Stimulated activated naive B cell treated with anti-CD40 and anti-IgM and Interleukin-4, amounts not matched to agents 10 μg/mL and 1 μg/mL and 100 μg/mL, for 72 hours (primary cell): ENCODE measurements around the gene GRB10.

Experiments used
- ATAC-seq, 2 donors: fragments of 150-1000 bp; cut with Tn5 transposase; replicated peaks; 2 replicates each; pipeline ENCODE4 v1.10.0; 2021; ENCODE audit warnings: moderate library complexity in 1 of 2
- DNase-seq: peaks from one replicate; pipeline ENCODE4 v3.0.0; 2021
- H3K27ac Mint-ChIP-seq: one replicate; pipeline ENCODE4 v1.8.0; 2022; ENCODE audit warnings: mild to moderate bottlenecking, mixed read lengths
- H3K27me3 Mint-ChIP-seq, 2 donors: one replicate each; pipeline ENCODE4 v1.8.0; 2022; ENCODE audit warnings: mixed read lengths in 2 of 2
- H3K36me3 Mint-ChIP-seq, 2 donors: one replicate each; pipeline ENCODE4 v1.8.0; 2022; ENCODE audit warnings: mixed read lengths in 2 of 2, mild to moderate bottlenecking in 1 of 2
- H3K4me1 Mint-ChIP-seq, 2 donors: one replicate each; pipeline ENCODE4 v1.8.0; 2022; ENCODE audit warnings: mixed read lengths in 2 of 2, mild to moderate bottlenecking in 1 of 2
- H3K4me3 Mint-ChIP-seq, 2 donors: one replicate each; pipeline ENCODE4 v1.8.0; 2022; ENCODE audit warnings: mild to moderate bottlenecking in 2 of 2, mixed read lengths in 2 of 2, moderate library complexity in 1 of 2
- H3K9me3 Mint-ChIP-seq, 2 donors: one replicate each; pipeline ENCODE4 v1.8.0; 2022; ENCODE audit warnings: mixed read lengths in 2 of 2, mild to moderate bottlenecking in 1 of 2

GRB10 gene

DNA sequence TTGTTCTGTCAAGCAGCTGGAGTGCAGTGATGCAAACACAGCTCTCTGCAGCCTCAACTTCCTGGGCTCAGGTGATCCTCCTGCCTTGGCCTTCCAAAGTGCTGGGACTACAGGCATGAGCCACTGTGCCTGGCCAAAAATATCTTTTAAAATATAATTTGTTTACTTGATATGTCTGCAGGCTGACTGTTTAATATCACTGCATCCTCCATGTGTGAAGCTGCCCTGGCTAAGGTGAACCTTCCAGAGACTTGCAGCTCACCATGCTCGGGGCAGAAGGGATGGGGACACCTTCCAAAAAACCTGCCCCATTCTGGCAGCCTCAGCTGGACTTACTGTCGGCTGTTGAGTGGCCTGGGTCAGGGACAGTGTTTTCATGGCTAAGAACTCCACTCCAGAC is 159.9 kb downstream of the GRB10 start:
- ATAC-seq (no peak), DNase-seq (no peak)
- Mint-ChIP-seq H3K4me1 (peaks cover 1 to 2% of the 10 kb centered on the region in 2 donors), H3K27ac (no peak overlapping the region), H3K27me3 (no peaks in the 10 kb centered on the region), H3K36me3 (no peaks in the 10 kb centered on the region), H3K4me3 (no peak overlapping the region), H3K9me3 (no peaks in the 10 kb centered on the region)

DNA sequence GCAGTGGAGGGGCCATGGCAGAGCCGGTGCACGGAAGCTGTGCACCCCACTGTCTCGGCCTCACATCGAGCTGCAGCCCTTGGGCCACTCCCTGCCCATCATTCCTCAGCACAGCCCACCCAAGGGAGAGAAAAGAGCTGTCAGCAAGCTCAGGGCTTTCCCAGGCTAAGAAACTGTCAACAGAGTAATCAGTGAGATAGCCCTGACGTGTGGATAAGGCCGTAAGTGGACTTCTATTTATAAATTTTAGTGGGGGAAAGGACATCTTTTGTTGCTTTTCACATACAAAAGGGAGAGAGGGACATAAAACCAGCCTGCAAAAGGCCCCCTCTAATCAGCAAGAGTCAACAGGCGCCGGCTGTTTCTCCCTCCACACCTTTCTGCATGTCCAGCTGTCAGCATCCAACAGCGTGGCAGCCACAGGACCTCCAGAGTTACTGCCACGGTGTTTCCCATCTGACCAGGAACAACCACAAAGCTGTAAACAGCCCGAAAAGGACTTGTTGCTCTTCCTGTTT is 160.7 kb downstream of the GRB10 start:
- DNase-seq: no peak
- H3K27me3 Mint-ChIP-seq: no peaks in the 10 kb centered on the region

DNA sequence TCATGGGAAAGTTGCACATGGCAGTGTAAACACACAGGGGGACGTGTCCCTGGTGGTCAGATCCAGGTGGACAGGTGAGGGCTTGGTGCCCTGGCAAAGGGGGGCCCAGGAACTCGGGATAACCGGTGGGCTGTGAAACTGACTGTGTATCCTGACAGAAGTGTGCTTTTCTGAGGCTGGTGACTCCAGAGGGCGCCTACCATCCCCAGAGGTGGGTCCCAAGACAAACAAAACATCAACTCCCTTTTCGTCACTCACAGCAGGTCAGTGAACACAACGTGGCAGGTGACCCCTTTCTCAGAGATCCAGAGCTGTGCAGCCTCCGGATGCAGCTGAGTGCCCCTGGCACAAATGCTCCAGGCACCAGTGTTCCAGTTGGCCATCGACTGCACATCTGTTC is 161.5 kb downstream of the GRB10 start:
- Mint-ChIP-seq H3K27ac (no peak overlapping the region), H3K27me3 (no peaks in the 10 kb centered on the region), H3K36me3 (no peaks in the 10 kb centered on the region), H3K4me1 (peaks cover 0 to 2% of the 10 kb centered on the region in 2 donors), H3K4me3 (no peak overlapping the region), H3K9me3 (no peaks in the 10 kb centered on the region)
- no peak for DNase-seq
- no peak for ATAC-seq

More for the DNA sequence above, 160.7 kb downstream of the GRB10 start:
- no peak overlapping the region for H3K4me3 Mint-ChIP-seq
- no peak for ATAC-seq
- H3K27ac Mint-ChIP-seq: no peak overlapping the region
- no peaks in the 10 kb centered on the region for H3K36me3 Mint-ChIP-seq
- H3K9me3 Mint-ChIP-seq: no peaks in the 10 kb centered on the region
- peaks cover 0 to 2% of the 10 kb centered on the region in 2 donors for H3K4me1 Mint-ChIP-seq

GRCh38 chr7:50620433-50620832 is 162.3 kb downstream of the GRB10 start:
- DNase-seq (no peak), ATAC-seq (no peak)
- Mint-ChIP-seq H3K9me3 (no peaks in the 10 kb centered on the region), H3K27me3 (no peaks in the 10 kb centered on the region), H3K4me1 (peaks cover 0 to 2% of the 10 kb centered on the region in 2 donors), H3K36me3 (no peaks in the 10 kb centered on the region), H3K4me3 (no peak overlapping the region), H3K27ac (no peak overlapping the region)

DNA sequence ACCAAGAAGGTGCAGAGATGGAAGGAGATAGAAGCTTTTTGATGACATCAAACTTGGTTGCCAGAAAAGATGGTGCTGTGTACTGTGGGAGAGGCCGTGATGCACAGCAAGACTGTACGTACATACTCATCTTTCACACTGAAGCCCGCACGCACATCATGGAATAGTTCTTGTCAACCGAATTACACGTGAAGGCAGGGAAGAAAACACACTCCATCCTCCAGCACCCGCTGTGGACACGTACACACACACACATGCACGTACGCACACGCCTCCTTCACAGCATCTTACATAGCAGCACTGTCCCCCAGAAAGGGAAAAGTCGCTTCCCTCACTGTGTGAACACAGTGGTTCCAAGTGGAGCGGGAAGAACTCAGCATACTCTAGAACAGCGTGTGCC is 163.0 kb downstream of the GRB10 start:
- Mint-ChIP-seq H3K9me3 (no peaks in the 10 kb centered on the region), H3K27ac (no peak overlapping the region), H3K4me3 (no peak overlapping the region), H3K4me1 (peaks cover 0 to 2% of the 10 kb centered on the region in 2 donors), H3K27me3 (no peaks in the 10 kb centered on the region), H3K36me3 (no peaks in the 10 kb centered on the region)
- no peak for ATAC-seq
- no peak for DNase-seq

DNA sequence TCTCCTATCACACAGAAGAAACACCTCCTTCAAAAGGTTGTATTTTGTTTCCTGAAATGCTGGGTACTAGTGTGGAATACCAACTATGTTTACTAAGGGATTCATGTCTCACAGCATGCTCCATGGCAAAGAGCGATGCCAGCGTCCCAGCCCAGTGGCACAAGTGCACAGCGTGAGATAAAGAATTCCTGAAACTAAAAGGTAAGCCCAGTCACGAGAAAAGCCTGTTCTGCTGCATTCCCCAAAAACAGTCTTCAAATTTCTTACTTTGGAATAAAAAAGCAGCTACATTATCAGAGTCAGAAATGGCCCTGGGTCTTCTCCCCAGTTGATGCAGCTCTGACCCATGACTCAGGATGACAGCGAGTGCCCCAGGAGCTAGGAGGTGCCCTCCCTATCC is 164.4 kb downstream of the GRB10 start:
- DNase-seq: no peak
- Mint-ChIP-seq H3K9me3 (no peaks in the 10 kb centered on the region), H3K27me3 (no peaks in the 10 kb centered on the region), H3K4me3 (no peak overlapping the region), H3K27ac (no peak overlapping the region), H3K36me3 (no peaks in the 10 kb centered on the region), H3K4me1 (peaks cover 0 to 1% of the 10 kb centered on the region in 2 donors)
- no peak for ATAC-seq

DNA sequence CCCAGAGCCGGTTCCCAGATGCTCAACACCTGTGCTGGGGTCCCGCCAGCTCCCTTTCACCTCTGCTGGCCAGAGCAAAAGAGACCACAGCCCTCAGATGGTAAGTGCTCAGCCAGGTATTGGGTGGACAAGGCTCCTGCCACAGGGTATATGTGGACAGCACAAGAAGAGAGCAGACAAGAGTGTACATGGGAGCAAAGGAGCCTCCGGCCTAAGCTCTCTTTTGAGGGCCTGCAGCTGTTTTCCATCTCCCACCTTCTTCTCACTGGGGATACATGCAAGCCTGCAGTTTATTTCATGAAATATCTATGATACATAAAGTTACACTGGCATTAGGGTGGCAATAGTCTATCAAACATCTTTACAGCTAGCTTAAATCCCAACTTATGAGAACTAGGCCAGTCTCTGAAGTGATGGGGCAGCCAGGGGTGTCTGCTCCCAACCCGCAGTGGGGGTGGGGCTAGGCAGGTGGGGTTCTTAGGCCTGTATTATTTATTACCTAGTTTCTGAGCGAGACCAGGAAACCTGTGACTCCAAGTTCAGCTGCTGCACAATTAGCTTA is 167.1 kb downstream of the GRB10 start:
- Mint-ChIP-seq H3K9me3 (no peaks in the 10 kb centered on the region), H3K36me3 (no peaks in the 10 kb centered on the region), H3K4me1 (peaks cover 3 to 6% of the 10 kb centered on the region in 2 donors), H3K4me3 (no peak overlapping the region), H3K27me3 (no peaks in the 10 kb centered on the region), H3K27ac (no peak overlapping the region)
- DNase-seq (no peak), ATAC-seq (no peak)

DNA sequence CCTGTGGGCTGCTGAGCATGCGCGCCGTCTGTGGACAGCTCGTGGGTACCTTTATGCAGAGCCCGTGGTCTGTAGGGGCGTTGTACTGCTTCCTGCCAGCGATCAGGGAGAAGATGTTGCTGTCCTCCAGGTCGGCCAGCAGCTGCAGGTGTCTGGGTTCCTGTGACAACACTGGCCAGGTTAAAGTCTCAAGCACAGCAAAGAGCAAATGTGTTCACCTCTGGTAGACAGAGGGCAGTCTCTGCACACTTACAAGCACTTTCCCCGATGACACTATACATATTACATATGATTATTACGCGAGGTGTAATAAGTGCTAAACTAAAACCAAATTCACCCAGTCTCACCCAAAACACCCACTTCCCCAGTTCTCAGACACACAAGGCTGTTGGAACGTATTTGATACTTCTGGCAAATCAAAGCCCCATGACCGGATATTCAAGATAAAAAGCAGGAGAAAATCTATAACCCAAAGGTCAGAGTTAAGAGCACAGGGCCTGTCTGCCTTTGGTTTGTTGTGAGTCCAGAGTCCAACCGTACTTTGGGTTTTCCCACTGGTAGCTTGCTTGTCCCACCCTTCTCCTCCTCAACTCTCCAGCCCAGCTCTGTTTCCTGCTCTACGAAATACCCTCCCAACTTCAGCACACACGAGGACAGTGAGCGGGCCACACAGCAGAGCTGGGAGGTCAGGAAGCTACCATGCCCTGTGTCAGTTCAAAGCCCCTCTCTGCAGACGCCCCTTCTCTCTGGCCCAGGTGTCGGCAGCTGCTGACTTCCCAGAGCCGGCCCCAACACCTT is 167.8 kb downstream of the GRB10 start:
- Mint-ChIP-seq H3K9me3 (no peaks in the 10 kb centered on the region), H3K27me3 (no peaks in the 10 kb centered on the region), H3K36me3 (no peaks in the 10 kb centered on the region), H3K4me3 (no peak overlapping the region), H3K4me1 (peaks cover 3 to 6% of the 10 kb centered on the region in 2 donors), H3K27ac (no peak overlapping the region)
- DNase-seq (no peak), ATAC-seq (peak; percentile 42 to 48)

- Mint-ChIP-seq H3K4me1 (peaks cover 3 to 6% of the 10 kb centered on the region in 2 donors), H3K36me3 (no peaks in the 10 kb centered on the region), H3K4me3 (no peak overlapping the region), H3K27me3 (no peaks in the 10 kb centered on the region), H3K27ac (no peak overlapping the region), H3K9me3 (no peaks in the 10 kb centered on the region)
- DNase-seq: no peak
- no peak for ATAC-seq
Observed at GRCh38 chr7:50613473-50613872, 169.2 kb downstream of the GRB10 start.

GRCh38 chr7:50612704-50613103 is 170.0 kb downstream of the GRB10 start:
- Mint-ChIP-seq H3K27ac (no peak overlapping the region), H3K9me3 (peaks cover 2 to 3% of the 10 kb centered on the region in 2 donors), H3K4me3 (no peak overlapping the region), H3K36me3 (no peaks in the 10 kb centered on the region), H3K27me3 (no peaks in the 10 kb centered on the region), H3K4me1 (peaks cover 5 to 6% of the 10 kb centered on the region in 2 donors)
- DNase-seq: no peak
- no peak for ATAC-seq

DNA sequence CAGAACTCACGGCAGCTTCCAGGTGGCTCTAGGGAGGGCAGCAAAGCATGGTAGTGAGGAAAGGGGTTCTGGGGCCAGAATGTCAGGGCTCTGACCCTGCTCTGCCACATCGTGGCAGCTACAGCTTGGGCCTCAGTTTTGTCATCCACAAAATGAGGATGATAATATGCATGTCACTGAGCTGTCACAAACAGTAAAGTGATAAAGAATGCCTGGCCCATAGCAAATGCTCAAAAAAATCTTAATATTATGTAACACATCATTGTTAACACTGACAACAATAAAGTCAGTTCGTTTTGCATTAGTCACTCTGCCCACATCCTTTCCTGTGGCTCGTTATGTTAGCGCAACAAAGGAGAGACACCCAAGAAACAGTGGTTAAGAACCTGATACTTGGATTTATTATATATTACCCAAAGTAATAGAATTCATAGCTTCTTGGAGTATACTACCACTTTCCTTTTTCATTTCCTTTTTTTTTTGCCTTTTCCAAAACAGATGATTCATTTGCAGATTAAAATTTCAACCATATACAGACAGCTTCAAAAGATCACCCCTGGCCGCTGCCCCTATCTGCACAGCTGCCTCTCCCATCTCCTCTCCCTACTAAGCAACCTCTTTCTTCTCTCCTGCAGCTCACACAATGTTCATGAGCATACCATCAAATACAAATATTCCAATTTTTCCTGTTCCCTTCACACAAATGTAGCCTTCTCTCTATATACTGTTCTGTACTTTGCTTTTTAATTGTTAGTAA is 172.0 kb downstream of the GRB10 start:
- H3K4me3 Mint-ChIP-seq: no peak overlapping the region
- H3K36me3 Mint-ChIP-seq: no peaks in the 10 kb centered on the region
- H3K4me1 Mint-ChIP-seq: peaks cover 6 to 7% of the 10 kb centered on the region in 2 donors
- DNase-seq: no peak
- no peaks in the 10 kb centered on the region for H3K27me3 Mint-ChIP-seq
- H3K27ac Mint-ChIP-seq: no peak overlapping the region
- H3K9me3 Mint-ChIP-seq: peaks cover 4 to 6% of the 10 kb centered on the region in 2 donors
- ATAC-seq: peak; percentile 72 to 76

GRCh38 chr7:50608196-50608906 is 174.3 kb downstream of the GRB10 start:
- Mint-ChIP-seq H3K4me3 (no peak overlapping the region), H3K27ac (no peak overlapping the region), H3K36me3 (no peaks in the 10 kb centered on the region)

DNA sequence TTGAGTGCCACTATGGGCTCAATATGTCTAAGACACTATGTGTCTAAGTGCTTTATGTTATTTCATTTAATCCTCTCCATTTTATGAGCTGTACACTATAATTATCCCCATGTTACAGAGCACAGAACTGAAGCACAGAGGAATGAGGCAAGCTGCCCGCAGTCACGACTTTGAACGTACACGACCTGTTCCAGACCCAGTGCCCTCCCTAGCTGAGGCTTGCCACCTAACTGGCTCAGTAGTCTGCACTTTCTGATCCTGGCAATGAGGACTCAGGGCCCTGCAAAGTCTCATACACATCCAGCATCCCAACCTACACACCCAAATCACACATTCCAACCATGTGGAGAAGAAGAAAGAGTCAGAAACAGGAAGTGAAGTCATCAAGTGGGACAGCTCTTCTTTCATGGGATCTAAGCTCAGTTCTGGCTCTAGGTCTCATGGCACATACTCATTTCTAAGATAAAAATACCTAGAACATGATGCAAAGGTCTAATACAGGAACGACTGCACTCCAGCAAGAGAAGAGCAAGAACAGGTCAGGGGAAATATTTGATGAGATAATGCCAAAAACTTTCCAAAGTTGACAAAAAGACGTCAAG is 175.1 kb downstream of the GRB10 start:
- DNase-seq: no peak
- H3K4me3 Mint-ChIP-seq: no peak overlapping the region
- H3K4me1 Mint-ChIP-seq: peaks cover 6 to 7% of the 10 kb centered on the region in 2 donors
- H3K9me3 Mint-ChIP-seq: peaks cover 4 to 6% of the 10 kb centered on the region in 2 donors
- ATAC-seq: no peak
- no peak overlapping the region for H3K27ac Mint-ChIP-seq
- no peaks in the 10 kb centered on the region for H3K36me3 Mint-ChIP-seq
- H3K27me3 Mint-ChIP-seq: no peaks in the 10 kb centered on the region

More at GRCh38 chr7:50608196-50608906, 174.3 kb downstream of the GRB10 start:
- H3K9me3 Mint-ChIP-seq: peaks cover 4 to 6% of the 10 kb centered on the region in 2 donors
- ATAC-seq: no peak
- H3K27me3 Mint-ChIP-seq: no peaks in the 10 kb centered on the region
- H3K4me1 Mint-ChIP-seq: peaks cover 6 to 7% of the 10 kb centered on the region in 2 donors
- no peak for DNase-seq

GRCh38 chr7:50605059-50605458 is 177.6 kb downstream of the GRB10 start:
- peaks cover 4 to 6% of the 10 kb centered on the region in 2 donors for H3K9me3 Mint-ChIP-seq
- H3K4me1 Mint-ChIP-seq: peaks cover 0 to 4% of the 10 kb centered on the region in 2 donors
- no peak overlapping the region for H3K4me3 Mint-ChIP-seq
- H3K27me3 Mint-ChIP-seq: no peaks in the 10 kb centered on the region
- H3K27ac Mint-ChIP-seq: no peak overlapping the region
- H3K36me3 Mint-ChIP-seq: no peaks in the 10 kb centered on the region
- ATAC-seq (no peak), DNase-seq (no peak)
